ENCODE results near the gene EZH1.

GRCh38 chr17:42766124-42766523 lies 21.3 kb upstream of the EZH1 start:
- TF ChIP-seq POLR2A (IDR thresholded peaks at IDR 0.05) = no peak
- no peak for TF ChIP-seq CTCF (IDR thresholded peaks at IDR 0.05)
- no peak for TF ChIP-seq POLR2AphosphoS5 (IDR thresholded peaks at IDR 0.05; ENCODE audit: insufficient read depth in 1 of 2, low read depth in 1 of 2)
